OCI-LY3 (cell line): ENCODE measurements around the gene MLPH.

Source experiments
- H2AFZ ChIP-seq: fragments of 200-600, 300-600 bp; shearing (Covaris generic); 2 replicates; pipeline ENCODE4 v1.6.0; 2014; ENCODE audit warnings: antibody characterized with exemption, low read depth, low read length
- H3K27ac ChIP-seq: fragments of 200-600, 300-600 bp; sonication (generic); 2 replicates; pipeline ENCODE4 v1.5.1; 2014; ENCODE audit warnings: mild to moderate bottlenecking, low read length, moderate library complexity, mixed read lengths
- H3K27me3 ChIP-seq: fragments of 200-600, 300-600 bp; sonication (generic); 2 replicates; pipeline ENCODE4 v1.6.1; 2014; ENCODE audit warnings: low read depth, low read length, mixed read lengths
- H3K36me3 ChIP-seq: fragments of 200-600, 300-600 bp; sonication (generic); replicated peaks from 2 replicates; pipeline ENCODE3; 2014; ENCODE audit warnings: low read depth, low read length, mixed read lengths
- H3K4me1 ChIP-seq: fragments of 300-600, 200-600 bp; sonication (generic); 2 replicates; pipeline ENCODE4 v1.6.1; 2014; ENCODE audit warnings: low read length, mixed read lengths
- H3K4me2 ChIP-seq: fragments of 200-600, 300-600 bp; sonication (generic); 2 replicates; pipeline ENCODE4 v1.6.1; 2014; ENCODE audit warnings: low read length, mixed read lengths
- H3K4me3 ChIP-seq: fragments of 300-600, 200-600 bp; sonication (generic); 2 replicates; pipeline ENCODE4 v1.5.1; 2014; ENCODE audit warnings: antibody characterized with exemption, mild to moderate bottlenecking, low read length, moderate library complexity
- H3K79me2 ChIP-seq: fragments of 300-600, 200-600 bp; shearing (Covaris generic); 2 replicates; pipeline ENCODE4 v1.6.1; 2014; ENCODE audit warnings: mild to moderate bottlenecking, low read length, mixed read lengths
- H3K9ac ChIP-seq: fragments of 300-600, 200-600 bp; shearing (Covaris generic); 2 replicates; pipeline ENCODE4 v1.6.0; 2014; ENCODE audit warnings: mild to moderate bottlenecking, low read length, moderate library complexity
- H3K9me3 ChIP-seq: fragments of 200-600, 300-600 bp; shearing (Covaris generic); 2 replicates; pipeline ENCODE4 v1.6.1; 2014; ENCODE audit warnings: low read length, mixed read lengths; ENCODE audit not compliant: insufficient read depth
- H4K20me1 ChIP-seq: fragments of 200-600, 300-600 bp; sonication (generic); 2 replicates; pipeline ENCODE4 v1.6.1; 2016; ENCODE audit warnings: low read length, mixed read lengths; ENCODE audit not compliant: insufficient read depth
- EZH2phosphoT487 ChIP-seq: fragments of 200-600 bp; shearing (Covaris generic); IDR thresholded peaks from 2 replicates; pipeline ENCODE4 v1.6.1; 2018; ENCODE audit warnings: antibody characterized with exemption, mixed run types, low read depth
- TF ChIP-seq, protein P1 (sequence below): fragments of 200-600, 300-600 bp; sonication (generic); IDR thresholded peaks from 2 replicates; pipeline ENCODE4 v1.5.1; 2014; ENCODE audit warnings: antibody characterized with exemption, low read length, low read depth

MLPH gene

DNA sequence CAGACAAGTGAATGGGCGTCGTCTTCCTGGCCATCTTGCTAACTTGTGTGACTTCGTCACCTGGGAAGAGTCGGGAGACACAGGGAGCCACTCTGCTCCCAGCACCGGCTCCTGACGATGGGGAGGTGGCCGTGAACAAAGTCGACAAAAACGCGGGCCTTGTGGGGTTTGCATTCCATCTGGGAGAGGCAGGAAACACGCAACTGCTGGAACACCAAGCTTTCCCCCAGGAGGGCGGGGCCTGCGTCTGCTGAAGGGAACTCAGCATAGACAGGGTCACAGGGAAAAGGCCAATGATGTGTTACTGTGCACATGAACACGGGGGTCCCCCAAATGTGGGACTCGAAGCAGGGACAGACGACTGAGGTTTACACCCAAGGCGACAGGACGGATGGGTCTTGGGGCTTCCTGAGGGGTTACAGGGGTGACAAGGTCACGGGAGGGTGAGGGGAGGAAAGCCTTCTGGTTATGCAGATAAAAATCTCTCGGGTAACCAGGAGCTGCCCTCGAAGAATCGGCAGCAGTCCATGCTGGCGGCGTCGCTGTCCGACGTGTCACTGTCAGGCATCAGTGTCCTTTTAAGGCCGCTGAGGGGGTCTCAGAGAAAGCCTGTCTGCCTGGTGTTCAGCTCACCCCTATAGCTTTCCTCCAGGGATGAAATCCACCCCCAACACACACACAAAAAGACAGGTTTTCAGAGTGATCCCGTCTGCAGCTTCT, 51.1 kb downstream of the MLPH start:
- no peak overlapping the region for H3K27ac ChIP-seq
- H4K20me1 ChIP-seq: no peaks in the 10 kb centered on the region
- no peak overlapping the region for H3K9ac ChIP-seq
- no peaks in the 10 kb centered on the region for H3K9me3 ChIP-seq
- no peak overlapping the region for H2AFZ ChIP-seq
- no peaks in the 10 kb centered on the region for H3K79me2 ChIP-seq
- no peaks in the 10 kb centered on the region for H3K27me3 ChIP-seq
- H3K4me3 ChIP-seq: no peak overlapping the region
- no peaks in the 10 kb centered on the region for H3K36me3 ChIP-seq
- TF ChIP-seq, protein P1, sequence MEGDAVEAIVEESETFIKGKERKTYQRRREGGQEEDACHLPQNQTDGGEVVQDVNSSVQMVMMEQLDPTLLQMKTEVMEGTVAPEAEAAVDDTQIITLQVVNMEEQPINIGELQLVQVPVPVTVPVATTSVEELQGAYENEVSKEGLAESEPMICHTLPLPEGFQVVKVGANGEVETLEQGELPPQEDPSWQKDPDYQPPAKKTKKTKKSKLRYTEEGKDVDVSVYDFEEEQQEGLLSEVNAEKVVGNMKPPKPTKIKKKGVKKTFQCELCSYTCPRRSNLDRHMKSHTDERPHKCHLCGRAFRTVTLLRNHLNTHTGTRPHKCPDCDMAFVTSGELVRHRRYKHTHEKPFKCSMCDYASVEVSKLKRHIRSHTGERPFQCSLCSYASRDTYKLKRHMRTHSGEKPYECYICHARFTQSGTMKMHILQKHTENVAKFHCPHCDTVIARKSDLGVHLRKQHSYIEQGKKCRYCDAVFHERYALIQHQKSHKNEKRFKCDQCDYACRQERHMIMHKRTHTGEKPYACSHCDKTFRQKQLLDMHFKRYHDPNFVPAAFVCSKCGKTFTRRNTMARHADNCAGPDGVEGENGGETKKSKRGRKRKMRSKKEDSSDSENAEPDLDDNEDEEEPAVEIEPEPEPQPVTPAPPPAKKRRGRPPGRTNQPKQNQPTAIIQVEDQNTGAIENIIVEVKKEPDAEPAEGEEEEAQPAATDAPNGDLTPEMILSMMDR: no peak
- TF ChIP-seq EZH2phosphoT487: no peak
- H3K4me1 ChIP-seq: peaks cover 45% of the 10 kb centered on the region
- H3K4me2 ChIP-seq: no peak overlapping the region

- TF ChIP-seq, protein P1: no peak
- no peak for TF ChIP-seq EZH2phosphoT487
- Histone ChIP-seq H3K4me3 (no peak overlapping the region), H3K4me1 (peaks cover 37% of the 10 kb centered on the region), H3K27ac (no peak overlapping the region), H3K79me2 (no peaks in the 10 kb centered on the region), H3K4me2 (no peak overlapping the region), H3K9me3 (no peaks in the 10 kb centered on the region), H2AFZ (no peak overlapping the region), H3K36me3 (no peaks in the 10 kb centered on the region), H3K9ac (no peak overlapping the region), H4K20me1 (no peaks in the 10 kb centered on the region), H3K27me3 (no peaks in the 10 kb centered on the region)
These were observed 51.9 kb downstream of the MLPH start for GRCh38 chr2:237538901-237539300.

DNA sequence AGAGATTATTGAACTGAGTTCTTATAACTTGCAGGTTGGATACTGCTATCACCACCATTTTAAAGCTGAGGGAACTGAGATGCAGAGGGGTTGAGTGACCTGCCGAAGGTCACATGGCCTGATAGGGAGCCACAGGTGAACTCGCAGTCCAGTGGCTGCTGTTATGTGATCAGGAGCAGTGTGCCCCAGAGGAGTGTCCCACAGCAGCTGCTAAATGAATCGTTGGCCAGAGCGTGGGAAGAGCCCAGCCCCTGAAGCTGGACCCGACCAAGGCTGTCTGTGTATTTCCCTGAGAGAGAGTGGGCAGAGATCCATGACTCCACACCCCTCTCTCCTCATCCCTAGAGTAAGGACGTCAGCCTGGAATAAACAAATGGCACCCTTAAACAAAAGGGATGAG, 52.6 kb downstream of the MLPH start:
- no peak overlapping the region for H3K9ac ChIP-seq
- H4K20me1 ChIP-seq: no peaks in the 10 kb centered on the region
- H3K9me3 ChIP-seq: no peaks in the 10 kb centered on the region
- no peaks in the 10 kb centered on the region for H3K27me3 ChIP-seq
- no peak for TF ChIP-seq EZH2phosphoT487
- TF ChIP-seq, protein P1: no peak
- no peaks in the 10 kb centered on the region for H3K79me2 ChIP-seq
- no peak overlapping the region for H3K4me2 ChIP-seq
- H3K27ac ChIP-seq: no peak overlapping the region
- no peak overlapping the region for H3K4me3 ChIP-seq
- no peak overlapping the region for H2AFZ ChIP-seq
- no peaks in the 10 kb centered on the region for H3K36me3 ChIP-seq
- peaks cover 29% of the 10 kb centered on the region for H3K4me1 ChIP-seq

GRCh38 chr2:237540223-237540775, 53.2 kb downstream of the MLPH start:
- Histone ChIP-seq H3K4me2 (peak overlapping the region; percentile 63), H3K27ac (peak overlapping the region; percentile 79), H3K27me3 (no peaks in the 10 kb centered on the region), H3K4me1 (peaks cover 28% of the 10 kb centered on the region), H3K4me3 (peak overlapping the region; percentile 25), H3K79me2 (no peaks in the 10 kb centered on the region), H2AFZ (no peak overlapping the region), H3K36me3 (no peaks in the 10 kb centered on the region), H4K20me1 (no peaks in the 10 kb centered on the region), H3K9me3 (no peaks in the 10 kb centered on the region), H3K9ac (peak overlapping the region; percentile 55; the same call in 1 of the 2 replicates)
- TF ChIP-seq, protein P1: no peak
- TF ChIP-seq EZH2phosphoT487: no peak
